ENCODE measurements around the gene NELFE.
"Not testable (repeated sequence)": the region's sequence is repeated elsewhere in the genome, so short reads cannot be mapped to it uniquely, and the experiment has no call there.

NELFE gene

DNA sequence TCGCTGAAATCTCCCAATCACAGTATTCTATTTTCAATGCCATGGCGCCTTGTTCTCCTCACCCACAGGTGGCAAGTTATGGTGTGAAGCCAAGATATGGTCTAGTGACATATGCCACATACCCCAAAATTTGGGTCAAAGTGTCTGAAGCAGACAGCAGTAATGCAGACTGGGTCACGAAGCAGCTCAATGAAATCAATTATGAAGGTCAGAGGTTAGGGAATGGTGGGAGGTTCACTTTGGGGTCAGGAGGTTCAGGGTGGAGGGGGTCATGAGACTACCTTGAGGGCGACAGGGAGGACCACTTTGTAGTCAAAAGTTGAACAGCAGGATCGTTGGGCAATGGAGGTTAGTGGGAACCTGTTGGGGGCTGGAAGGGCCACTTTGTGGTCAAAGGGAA is 10.5 kb downstream of the NELFE start:
- no peak for DNase-seq

GRCh38 chr6:31947864-31948263 is 10.9 kb downstream of the NELFE start:
- DNase-seq = no peak

DNA sequence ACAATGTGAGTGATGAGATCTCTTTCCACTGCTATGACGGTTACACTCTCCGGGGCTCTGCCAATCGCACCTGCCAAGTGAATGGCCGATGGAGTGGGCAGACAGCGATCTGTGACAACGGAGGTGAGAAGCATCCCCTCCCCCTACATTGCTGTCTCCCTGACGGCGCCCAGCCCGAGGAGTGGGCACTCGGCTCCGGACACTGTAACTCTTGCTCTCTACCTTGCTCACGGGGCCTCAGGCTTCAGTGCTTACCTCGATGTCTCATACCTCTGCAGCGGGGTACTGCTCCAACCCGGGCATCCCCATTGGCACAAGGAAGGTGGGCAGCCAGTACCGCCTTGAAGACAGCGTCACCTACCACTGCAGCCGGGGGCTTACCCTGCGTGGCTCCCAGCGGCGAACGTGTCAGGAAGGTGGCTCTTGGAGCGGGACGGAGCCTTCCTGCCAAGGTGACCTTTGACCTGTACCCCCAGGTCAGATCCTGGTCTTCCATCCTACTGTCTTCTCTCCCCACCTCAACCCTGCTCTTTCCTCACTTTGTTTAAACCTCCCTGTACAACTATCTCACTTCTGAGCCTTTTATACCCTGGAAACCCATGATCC is 11.6 kb downstream of the NELFE start:
- DNase-seq = no peak

- no peak for DNase-seq
These were observed 12.3 kb downstream of the NELFE start for GRCh38 chr6:31946370-31946885.

- DNase-seq = no peak
These were observed 13.0 kb downstream of the NELFE start, which contains the start of gene CFB for GRCh38 chr6:31945507-31946369. Gene CFB, plus strand, starts transcription at chr6:31946095. Its CDS starts 127 bp downstream, at chr6:31946222.

- no peak for DNase-seq
These were observed 13.6 kb downstream of the NELFE start for GRCh38 chr6:31945154-31945506.

DNA sequence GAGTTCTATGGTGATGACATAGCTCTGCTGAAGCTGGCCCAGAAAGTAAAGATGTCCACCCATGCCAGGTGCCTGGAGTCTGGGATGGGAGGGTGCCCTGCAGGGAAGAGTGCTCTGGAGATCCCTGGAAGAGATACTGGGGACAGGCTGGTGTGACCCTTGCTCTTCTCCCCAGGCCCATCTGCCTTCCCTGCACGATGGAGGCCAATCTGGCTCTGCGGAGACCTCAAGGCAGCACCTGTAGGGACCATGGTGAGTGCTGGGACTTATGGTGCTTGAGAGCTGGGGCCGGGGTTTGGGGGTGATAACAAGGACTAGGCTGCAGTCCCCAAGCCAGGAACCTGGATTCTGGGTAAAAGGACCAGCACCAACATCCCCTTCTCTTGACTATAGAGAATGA is 15.0 kb downstream of the NELFE start:
- DNase-seq = no peak

DNA sequence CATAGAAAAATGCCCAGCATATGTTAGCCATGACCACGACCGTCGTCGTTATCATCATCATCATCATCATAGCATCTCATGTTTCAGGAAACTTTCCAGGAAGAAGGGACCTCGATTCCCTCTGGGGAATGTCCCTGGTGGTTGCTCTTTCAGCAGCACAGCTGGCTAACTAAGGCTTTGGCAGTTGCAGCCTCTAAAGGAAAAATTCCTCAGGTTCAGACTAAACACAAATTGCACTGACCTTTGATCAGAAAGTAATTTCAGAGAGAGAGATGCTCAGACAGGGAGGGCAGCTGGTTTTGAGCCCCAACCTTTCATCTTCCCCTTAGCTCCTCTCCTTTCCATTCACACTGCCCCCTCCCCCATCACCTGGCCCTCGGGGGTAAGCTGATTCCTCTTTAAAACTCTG is 18.5 kb downstream of the NELFE start:
- no peak for DNase-seq

GRCh38 chr6:31935823-31936222 is 22.9 kb downstream of the NELFE start:
- DNase-seq = no peak

DNA sequence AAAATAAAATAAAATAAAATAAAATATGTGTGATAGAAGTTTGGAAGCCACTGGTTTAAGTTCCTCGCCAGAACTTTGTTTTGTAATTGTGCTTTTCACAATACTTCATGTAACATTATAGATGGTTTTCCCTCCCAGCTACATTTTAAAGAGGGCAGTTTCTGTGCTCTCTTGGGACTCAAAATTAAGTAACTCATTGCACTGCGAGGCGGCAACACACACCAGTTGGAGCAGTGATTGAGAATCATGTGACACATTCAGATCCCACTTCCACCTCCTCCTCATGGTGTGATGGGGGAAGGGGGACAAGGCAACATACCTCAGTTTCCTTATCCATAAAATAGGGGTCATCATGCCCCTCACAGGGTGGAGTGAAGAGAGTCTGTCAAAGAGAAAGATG is 23.8 kb downstream of the NELFE start:
- no peak for DNase-seq

- no peak for DNase-seq
These were observed 25.2 kb downstream of the NELFE start for GRCh38 chr6:31933537-31933936.

- DNase-seq = not testable (repeated sequence)
These were observed 26.6 kb downstream of the NELFE start for GRCh38 chr6:31932137-31932536.

GRCh38 chr6:31930962-31931361 is 27.8 kb downstream of the NELFE start:
- DNase-seq = no peak

DNA sequence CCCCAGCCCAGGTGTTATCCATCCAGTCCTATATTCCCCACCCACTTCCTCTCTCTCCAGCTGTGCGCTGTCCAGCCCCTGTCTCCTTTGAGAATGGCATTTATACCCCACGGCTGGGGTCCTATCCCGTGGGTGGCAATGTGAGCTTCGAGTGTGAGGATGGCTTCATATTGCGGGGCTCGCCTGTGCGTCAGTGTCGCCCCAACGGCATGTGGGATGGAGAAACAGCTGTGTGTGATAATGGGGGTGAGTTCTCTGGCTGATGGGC is 30.2 kb downstream of the NELFE start:
- no peak for DNase-seq

DNA sequence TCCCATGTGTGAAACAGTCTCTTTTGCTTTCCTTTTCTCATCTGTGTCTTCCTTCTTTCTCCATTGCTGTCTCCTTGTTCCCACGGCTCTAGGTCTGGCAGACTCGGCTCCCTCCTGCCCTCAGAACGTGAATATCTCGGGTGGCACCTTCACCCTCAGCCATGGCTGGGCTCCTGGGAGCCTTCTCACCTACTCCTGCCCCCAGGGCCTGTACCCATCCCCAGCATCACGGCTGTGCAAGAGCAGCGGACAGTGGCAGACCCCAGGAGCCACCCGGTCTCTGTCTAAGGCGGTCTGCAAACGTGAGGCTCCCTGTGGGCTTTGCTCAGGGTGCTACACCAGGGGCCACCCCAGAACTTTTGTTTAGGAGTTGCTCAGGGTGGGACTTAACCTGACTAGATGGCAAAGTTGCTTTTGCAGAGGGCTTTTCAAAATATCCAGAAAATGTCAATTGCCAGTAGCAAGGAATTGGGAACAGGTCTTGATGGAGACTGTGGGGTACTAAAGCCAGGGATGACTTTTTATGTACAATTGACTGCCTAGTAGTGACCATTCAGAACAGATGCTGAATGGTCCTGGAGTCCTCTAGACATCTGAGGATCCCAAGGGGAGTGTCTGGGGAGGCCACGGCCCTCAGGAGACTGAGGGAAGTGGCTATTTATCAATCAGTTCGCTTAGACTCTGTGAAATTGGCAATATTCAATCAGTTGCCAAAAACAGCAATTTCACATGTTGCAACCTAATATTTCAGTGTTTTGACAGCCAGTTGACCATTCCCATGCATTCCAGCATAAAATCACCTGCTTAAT is 30.7 kb downstream of the NELFE start:
- DNase-seq = no peak

DNA sequence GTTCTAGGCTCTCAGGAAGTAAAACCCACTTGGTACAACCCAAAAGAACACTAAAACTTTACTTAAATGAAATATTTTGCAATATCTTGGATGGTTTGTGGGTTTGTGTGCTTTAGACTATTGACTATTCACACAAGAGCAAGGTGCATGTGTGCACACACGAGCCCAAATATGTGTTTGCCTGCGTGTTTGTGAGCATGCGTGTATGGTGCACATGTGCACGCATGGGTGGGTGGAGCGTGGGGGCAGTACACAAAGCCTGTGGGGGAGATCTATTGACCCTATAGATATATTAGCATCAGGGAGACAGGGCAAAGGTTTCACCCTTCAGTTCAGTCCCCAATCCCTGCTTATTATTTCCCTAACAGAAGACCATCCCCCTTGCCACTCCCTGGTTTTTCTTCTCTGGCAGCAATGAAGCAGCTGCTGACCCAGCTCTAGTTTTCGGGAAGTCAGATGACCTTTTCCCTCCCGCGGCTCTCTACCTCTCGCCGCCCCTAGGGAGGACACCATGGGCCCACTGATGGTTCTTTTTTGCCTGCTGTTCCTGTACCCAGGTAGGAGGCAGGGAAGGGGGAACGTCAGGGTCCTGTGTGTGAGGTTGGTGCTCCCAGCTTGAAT is 31.4 kb downstream of the NELFE start, which contains the start of gene C2:
TSS of gene C2 (plus strand) at position 476 of the 621 bp plus-strand sequence. CDS start at position 512, 36 bp downstream.
- no peak for DNase-seq

GRCh38 chr6:31922942-31923341 is 35.8 kb downstream of the NELFE start:
- no peak for DNase-seq

GRCh38 chr6:31920811-31921210 is 38.0 kb downstream of the NELFE start:
- DNase-seq = no peak

GRCh38 chr6:31919624-31920303 is 39.0 kb downstream of the NELFE start:
- DNase-seq = no peak

- DNase-seq = no peak
These were observed 40.6 kb downstream of the NELFE start for GRCh38 chr6:31918069-31918720.

DNA sequence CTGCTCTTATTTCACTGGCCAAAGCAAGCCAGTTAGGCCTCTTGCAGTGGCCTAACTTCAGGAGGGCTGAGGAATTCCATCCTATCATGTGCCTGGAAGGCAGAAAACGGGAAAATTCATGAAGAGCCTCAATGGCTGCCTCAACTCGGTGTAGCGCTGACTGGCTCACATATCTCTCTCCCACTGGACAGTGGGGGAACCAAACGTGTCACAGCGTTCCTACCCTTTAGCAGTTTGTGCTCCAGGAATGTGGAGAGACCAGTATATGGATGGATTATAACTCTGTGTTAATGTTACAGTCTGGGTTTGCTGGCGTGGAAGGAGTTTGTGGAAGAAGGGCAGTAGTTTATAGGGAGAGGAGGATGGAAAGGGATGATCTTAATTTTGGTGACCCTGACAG is 43.0 kb downstream of the NELFE start:
- DNase-seq = no peak

- no peak for DNase-seq
These were observed 43.4 kb downstream of the NELFE start for GRCh38 chr6:31915351-31915750.

All from NCI-H510A treated with DMSO at 0.1 percent for 48 hours (cell line).